MM.1S (cell line): ENCODE measurements around the gene COLEC12.

Source experiments
- EZH2 ChIP-seq: fragments of 300-600 bp; sonication (generic); optimal IDR thresholded peaks from 2 replicates; pipeline ENCODE3; 2017; ENCODE audit warnings: low read depth, mild to moderate bottlenecking, antibody characterized with exemption, low read length, mixed read lengths
- TF ChIP-seq, protein P1 (sequence below): fragments of 300-600 bp; sonication (generic); IDR thresholded peaks from 2 replicates; pipeline ENCODE4 v1.5.1; 2016; ENCODE audit warnings: antibody characterized with exemption, low read length, mixed read lengths

DNA sequence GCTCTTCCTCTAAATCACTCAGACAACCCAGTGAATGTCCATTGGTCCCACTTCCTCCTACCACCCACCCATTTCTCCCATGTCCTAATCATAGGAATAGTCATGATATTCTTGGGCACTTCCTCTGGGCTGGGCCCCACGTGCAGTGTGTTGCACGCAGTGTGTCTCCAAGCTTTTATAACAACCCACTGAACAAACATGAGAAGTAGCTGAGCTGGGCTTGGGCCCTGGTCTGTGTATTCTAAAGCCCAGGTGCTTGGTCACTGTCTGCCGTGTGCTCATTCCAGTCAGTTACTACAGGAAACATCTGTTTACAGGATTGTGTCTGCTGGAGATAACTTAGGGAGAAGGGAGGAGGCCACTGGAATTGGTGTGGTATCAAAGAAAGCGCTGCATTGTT lies 168.5 kb downstream of the COLEC12 start:
- TF ChIP-seq, protein P1, sequence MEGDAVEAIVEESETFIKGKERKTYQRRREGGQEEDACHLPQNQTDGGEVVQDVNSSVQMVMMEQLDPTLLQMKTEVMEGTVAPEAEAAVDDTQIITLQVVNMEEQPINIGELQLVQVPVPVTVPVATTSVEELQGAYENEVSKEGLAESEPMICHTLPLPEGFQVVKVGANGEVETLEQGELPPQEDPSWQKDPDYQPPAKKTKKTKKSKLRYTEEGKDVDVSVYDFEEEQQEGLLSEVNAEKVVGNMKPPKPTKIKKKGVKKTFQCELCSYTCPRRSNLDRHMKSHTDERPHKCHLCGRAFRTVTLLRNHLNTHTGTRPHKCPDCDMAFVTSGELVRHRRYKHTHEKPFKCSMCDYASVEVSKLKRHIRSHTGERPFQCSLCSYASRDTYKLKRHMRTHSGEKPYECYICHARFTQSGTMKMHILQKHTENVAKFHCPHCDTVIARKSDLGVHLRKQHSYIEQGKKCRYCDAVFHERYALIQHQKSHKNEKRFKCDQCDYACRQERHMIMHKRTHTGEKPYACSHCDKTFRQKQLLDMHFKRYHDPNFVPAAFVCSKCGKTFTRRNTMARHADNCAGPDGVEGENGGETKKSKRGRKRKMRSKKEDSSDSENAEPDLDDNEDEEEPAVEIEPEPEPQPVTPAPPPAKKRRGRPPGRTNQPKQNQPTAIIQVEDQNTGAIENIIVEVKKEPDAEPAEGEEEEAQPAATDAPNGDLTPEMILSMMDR, result no peak
- no peak for TF ChIP-seq EZH2
